ENCODE measurements around the gene EYS. TPM values are rescaled to one million over a fixed set of nuclear protein-coding genes. Genes with fewer than 3 reads are reported as not detected.

Gene EYS
- total and polyA plus RNA-seq, 8 donors = 0.24 to 0.85 (median 0.55) TPM

- intact Hi-C loops (cut with DNase I) = no loop called here
- no peak for TF ChIP-seq CTCF (IDR thresholded peaks at IDR 0.05)
- no peak overlapping the region for H3K27ac ChIP-seq
- no peaks in the 10 kb centered on the region for H3K9me3 ChIP-seq
- ATAC-seq (no peak), DNase-seq (no peak)
- no peaks in the 10 kb centered on the region for H3K27me3 ChIP-seq
- H3K4me3 ChIP-seq = no peak overlapping the region
- no peaks in the 10 kb centered on the region for H3K36me3 ChIP-seq
- peaks cover 0 to 2% of the 10 kb centered on the region in 2 donors for H3K4me1 ChIP-seq
Measured at GRCh38 chr6:64258302-64258701, 1448.7 kb downstream of the EYS start.

GRCh38 chr6:64257586-64257985, 1449.4 kb downstream of the EYS start:
- intact Hi-C loops (cut with DNase I) = no loop called here
- Histone ChIP-seq H3K4me3 (no peak overlapping the region), H3K4me1 (peaks cover 0 to under 1% of the 10 kb centered on the region in 2 donors), H3K27ac (no peak overlapping the region), H3K36me3 (no peaks in the 10 kb centered on the region), H3K27me3 (no peaks in the 10 kb centered on the region), H3K9me3 (no peaks in the 10 kb centered on the region)
- ATAC-seq = no peak
- no peak for TF ChIP-seq CTCF (IDR thresholded peaks at IDR 0.05)
- DNase-seq = no peak

GRCh38 chr6:64256483-64256882, 1450.5 kb downstream of the EYS start:
- Histone ChIP-seq H3K4me1 (no peaks in the 10 kb centered on the region), H3K9me3 (no peaks in the 10 kb centered on the region), H3K27ac (no peak overlapping the region), H3K27me3 (no peaks in the 10 kb centered on the region), H3K36me3 (no peaks in the 10 kb centered on the region), H3K4me3 (no peak overlapping the region)
- ATAC-seq = no peak
- intact Hi-C loops (cut with DNase I) = no loop called here
- DNase-seq = no peak
- TF ChIP-seq CTCF (IDR thresholded peaks at IDR 0.05) = no peak

GRCh38 chr6:64255000-64255399, 1452.0 kb downstream of the EYS start:
- no peaks in the 10 kb centered on the region for H3K4me1 ChIP-seq
- H3K27me3 ChIP-seq = no peaks in the 10 kb centered on the region
- intact Hi-C loops (cut with DNase I) = no loop called here
- H3K9me3 ChIP-seq = no peaks in the 10 kb centered on the region
- no peak for DNase-seq
- no peak overlapping the region for H3K27ac ChIP-seq
- TF ChIP-seq CTCF (IDR thresholded peaks at IDR 0.05) = no peak
- no peaks in the 10 kb centered on the region for H3K36me3 ChIP-seq
- ATAC-seq = no peak
- no peak overlapping the region for H3K4me3 ChIP-seq

GRCh38 chr6:64254558-64254957, 1452.5 kb downstream of the EYS start:
- H3K27ac ChIP-seq = no peak overlapping the region
- H3K27me3 ChIP-seq = no peaks in the 10 kb centered on the region
- no peaks in the 10 kb centered on the region for H3K36me3 ChIP-seq
- intact Hi-C loops (cut with DNase I) = no loop called here
- DNase-seq = peak in 1 of 4 donors; percentile 7
- no peaks in the 10 kb centered on the region for H3K4me1 ChIP-seq
- ATAC-seq = no peak
- no peak for TF ChIP-seq CTCF (IDR thresholded peaks at IDR 0.05)
- no peaks in the 10 kb centered on the region for H3K9me3 ChIP-seq
- H3K4me3 ChIP-seq = no peak overlapping the region

All from left lung (tissue), 10 donors.